HT1080 (cell line): Measurements from ENCODE around the gene TMEM271. TPM values are rescaled to one million over a fixed set of nuclear protein-coding genes. Genes with fewer than 3 reads are reported as not detected.
"Not testable (repeated sequence)": the region's sequence is repeated elsewhere in the genome, so short reads cannot be mapped to it uniquely, and the experiment has no call there.

Experiments
- DNase-seq: peaks from one replicate; pipeline ENCODE4 v3.0.0-alpha.2; 2015; ENCODE audit warnings: low read depth
- total RNA-seq: library from RNA; depleted of rRNA; stranded (reverse); fragments of >200 nt; shearing (Covaris generic); gene quantifications from 2 replicates; pipeline ENCODE4 v1.2.3, GENCODE V29; 2014

The TMEM271 gene
- total RNA-seq, 1 experiment from 2014 or later = not detected

GRCh38 chr4:610411-611261 lies 34.5 kb upstream of the TMEM271 start:
- peak; percentile 57 for DNase-seq

- no peak for DNase-seq
These were observed 33.4 kb upstream of the TMEM271 start for GRCh38 chr4:609400-610050.

- DNase-seq = no peak
These were observed 32.1 kb upstream of the TMEM271 start for GRCh38 chr4:608236-608635.

GRCh38 chr4:605702-606425 lies 29.8 kb upstream of the TMEM271 start:
- DNase-seq = no peak

- DNase-seq = no peak
These were observed 28.0 kb upstream of the TMEM271 start for GRCh38 chr4:604131-604530.

- no peak for DNase-seq
These were observed 26.5 kb upstream of the TMEM271 start for GRCh38 chr4:602559-602942.

GRCh38 chr4:601612-602558 lies 25.8 kb upstream of the TMEM271 start:
- no peak for DNase-seq

GRCh38 chr4:600850-601515 lies 24.9 kb upstream of the TMEM271 start:
- DNase-seq = no peak

- no peak for DNase-seq
These were observed 24.1 kb upstream of the TMEM271 start for GRCh38 chr4:600166-600565.

- DNase-seq = no peak
These were observed 22.8 kb upstream of the TMEM271 start for GRCh38 chr4:598925-599324.

- no peak for DNase-seq
These were observed 16.9 kb upstream of the TMEM271 start for GRCh38 chr4:592825-593520.

- not testable (repeated sequence) for DNase-seq
These were observed 16.1 kb upstream of the TMEM271 start for GRCh38 chr4:592178-592577.

- no peak for DNase-seq
These were observed 14.3 kb upstream of the TMEM271 start for GRCh38 chr4:590313-590841.

GRCh38 chr4:589219-589963 lies 13.3 kb upstream of the TMEM271 start:
- no peak for DNase-seq

- no peak for DNase-seq
These were observed 12.3 kb upstream of the TMEM271 start for GRCh38 chr4:588351-588849.

GRCh38 chr4:587671-588350 lies 11.7 kb upstream of the TMEM271 start:
- no peak for DNase-seq

- no peak for DNase-seq
These were observed 7.7 kb upstream of the TMEM271 start for GRCh38 chr4:583820-584219.

GRCh38 chr4:581753-582361 lies 5.8 kb upstream of the TMEM271 start:
- no peak for DNase-seq
